T-cell (primary cell): ENCODE data around the gene COBL. TPM values are rescaled to one million over a fixed set of nuclear protein-coding genes. Genes with fewer than 3 reads are reported as not detected.

Experiments used
- ATAC-seq, 4 experiments: fragments of 200-7000 bp in 3 of 4; fragments of 150-1000 bp in 1 of 4; cut with Tn5 transposase; replicated peaks in 1 of 4; 1 replicate in 3 of 4; 2 replicates in 1 of 4; pipeline ENCODE4 v1.10.0; 2021; ENCODE audit warnings: moderate library complexity in 3 of 4, mild to moderate bottlenecking in 2 of 4, moderate number of reproducible peaks in 1 of 4
- CTCF ChIA-PET, 2 donors: fragments of 300-600 bp; sonication (Branson Sonifier 250); formaldehyde crosslinking; loops; one replicate each; lab custom pipeline; 2022; ENCODE audit warnings: antibody characterized with exemption in 2 of 2; lab: Charles Lee
- POLR2A ChIA-PET, 2 donors: fragments of 300-600 bp; sonication (Branson Sonifier 250); formaldehyde crosslinking; loops; one replicate each; lab custom pipeline; 2022; ENCODE audit warnings: antibody characterized with exemption in 2 of 2; lab: Charles Lee
- DNase-seq, 35 experiments: peaks; one replicate each; pipeline versions ENCODE4 v3.0.0 to v3.0.0-alpha.2; 2013 to 2023
- H3K27ac ChIP-seq: one replicate; pipeline ENCODE4 v1.5.1; 2013; ENCODE audit warnings: low read length
- H3K27me3 ChIP-seq, 2 experiments: replicated peaks in 1 of 2; 1 replicate in 1 of 2; 2 replicates in 1 of 2; pipeline versions ENCODE4 v1.6.1 to v1.7.0; 2013; ENCODE audit warnings: low read length in 1 of 2, mixed read lengths in 1 of 2; ENCODE audit not compliant: control insufficient read depth in 2 of 2, insufficient read depth in 2 of 2; ENCODE audit errors: extremely low read depth in 1 of 2
- H3K36me3 ChIP-seq, 2 donors: 1 replicate in 1 of 2; 2 replicates in 1 of 2; pipeline versions ENCODE4 v1.6.1 to v1.7.0; 2013; ENCODE audit warnings: low read length in 1 of 2; ENCODE audit not compliant: control insufficient read depth in 2 of 2, insufficient read depth in 1 of 2; ENCODE audit errors: extremely low read depth in 1 of 2
- H3K4me1 ChIP-seq, 2 experiments: 1 replicate in 1 of 2; 2 replicates in 1 of 2; pipeline versions ENCODE4 v1.6.1 to v1.7.0; 2013; ENCODE audit warnings: low read length in 2 of 2, mixed read lengths in 1 of 2; ENCODE audit not compliant: insufficient read depth in 2 of 2, control insufficient read depth in 1 of 2; ENCODE audit errors: extremely low read depth in 1 of 2
- H3K4me3 ChIP-seq, 2 donors: 1 replicate in 1 of 2; 2 replicates in 1 of 2; pipeline versions ENCODE4 v1.5.1 to v1.7.0; 2013; ENCODE audit warnings: mild to moderate bottlenecking in 2 of 2, low read length in 1 of 2, moderate library complexity in 1 of 2; ENCODE audit not compliant: control insufficient read depth in 1 of 2; ENCODE audit errors: extremely low read depth in 1 of 2
- H3K9me3 ChIP-seq: 2 replicates; pipeline ENCODE4 v1.7.0; 2013
- H3K27ac Mint-ChIP-seq, 2 donors: one replicate each; pipeline ENCODE4 v1.8.0; 2020 to 2021; ENCODE audit warnings: mild to moderate bottlenecking in 2 of 2, mixed read lengths in 2 of 2
- H3K27me3 Mint-ChIP-seq, 2 donors: one replicate each; pipeline ENCODE4 v1.8.0; 2021 to 2022; ENCODE audit warnings: mixed read lengths in 2 of 2
- H3K36me3 Mint-ChIP-seq: one replicate; pipeline ENCODE4 v1.8.0; 2021; ENCODE audit warnings: mixed read lengths
- H3K4me1 Mint-ChIP-seq, 3 donors: one replicate each; pipeline ENCODE4 v1.8.0; 2020 to 2022; ENCODE audit warnings: mixed read lengths in 3 of 3, mild to moderate bottlenecking in 1 of 3
- H3K4me3 Mint-ChIP-seq, 3 donors: one replicate each; pipeline ENCODE4 v1.8.0; 2020 to 2022; ENCODE audit warnings: mild to moderate bottlenecking in 3 of 3, mixed read lengths in 3 of 3, moderate library complexity in 3 of 3
- H3K9me3 Mint-ChIP-seq, 3 donors: one replicate each; pipeline ENCODE4 v1.8.0; 2020 to 2022; ENCODE audit warnings: mixed read lengths in 3 of 3
- WGBS: methylation state at CpG from one replicate; pipeline ENCODE4 v1.1.5; 2013; ENCODE audit warnings: missing lambda C conversion rate; ENCODE audit not compliant: insufficient coverage; 5-methylcytosine and 5-hydroxymethylcytosine counted together
- total RNA-seq, 35 experiments: library from RNA in 6 of 35; stranded (reverse) in 6 of 35; fragments of 120-200 nt in 1 of 35; gene quantifications; one replicate each; pipeline versions ENCODE4 v1.2.1 to v1.2.4 and lab custom pipeline; 2013 to 2026

COBL gene
- total RNA-seq, 5 donors from 2014 or later (not counting 1 experiment from before 2014, with no cell fraction given): 0.07 to 0.26 (median 0.17) TPM; not detected in 1

DNA sequence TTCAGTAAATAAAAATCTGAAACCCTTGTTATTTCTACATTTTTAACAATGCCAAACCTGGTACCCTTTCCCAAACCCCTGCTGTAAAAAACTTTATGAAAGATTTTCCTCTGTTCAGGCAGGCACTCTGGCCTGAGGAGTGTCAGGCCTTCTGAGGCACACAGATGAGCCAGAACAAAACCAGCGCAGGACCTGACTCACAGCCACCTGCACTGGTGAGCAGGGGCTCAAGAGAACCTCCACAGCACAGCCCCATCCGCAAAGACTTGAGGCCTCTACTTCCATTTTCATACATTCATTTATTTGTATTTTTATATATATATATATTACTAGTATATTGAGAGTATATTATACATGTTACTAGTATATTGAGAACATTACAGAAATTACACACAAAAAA lies 49.4 kb downstream of the COBL start:
- Mint-ChIP-seq H3K4me3 (no peak overlapping the region), H3K9me3 (no peaks in the 10 kb centered on the region), H3K4me1 (no peaks in the 10 kb centered on the region), H3K27ac (no peak overlapping the region), H3K27me3 (peaks cover 0 to 2% of the 10 kb centered on the region in 2 donors), H3K36me3 (no peaks in the 10 kb centered on the region)
- H3K36me3 ChIP-seq: no peaks in the 10 kb centered on the region
- no peaks in the 10 kb centered on the region for H3K27me3 ChIP-seq
- no peak overlapping the region for H3K4me3 ChIP-seq
- no peaks in the 10 kb centered on the region for H3K4me1 ChIP-seq
- WGBS: 100% methylated on average over 1 of the region's 2 CpGs
- ChIA-PET POLR2A (no interaction called here), CTCF (no interaction called here)
- no peak for ATAC-seq
- no peak for DNase-seq
- H3K27ac ChIP-seq: no peak overlapping the region
- H3K9me3 ChIP-seq: no peaks in the 10 kb centered on the region

DNA sequence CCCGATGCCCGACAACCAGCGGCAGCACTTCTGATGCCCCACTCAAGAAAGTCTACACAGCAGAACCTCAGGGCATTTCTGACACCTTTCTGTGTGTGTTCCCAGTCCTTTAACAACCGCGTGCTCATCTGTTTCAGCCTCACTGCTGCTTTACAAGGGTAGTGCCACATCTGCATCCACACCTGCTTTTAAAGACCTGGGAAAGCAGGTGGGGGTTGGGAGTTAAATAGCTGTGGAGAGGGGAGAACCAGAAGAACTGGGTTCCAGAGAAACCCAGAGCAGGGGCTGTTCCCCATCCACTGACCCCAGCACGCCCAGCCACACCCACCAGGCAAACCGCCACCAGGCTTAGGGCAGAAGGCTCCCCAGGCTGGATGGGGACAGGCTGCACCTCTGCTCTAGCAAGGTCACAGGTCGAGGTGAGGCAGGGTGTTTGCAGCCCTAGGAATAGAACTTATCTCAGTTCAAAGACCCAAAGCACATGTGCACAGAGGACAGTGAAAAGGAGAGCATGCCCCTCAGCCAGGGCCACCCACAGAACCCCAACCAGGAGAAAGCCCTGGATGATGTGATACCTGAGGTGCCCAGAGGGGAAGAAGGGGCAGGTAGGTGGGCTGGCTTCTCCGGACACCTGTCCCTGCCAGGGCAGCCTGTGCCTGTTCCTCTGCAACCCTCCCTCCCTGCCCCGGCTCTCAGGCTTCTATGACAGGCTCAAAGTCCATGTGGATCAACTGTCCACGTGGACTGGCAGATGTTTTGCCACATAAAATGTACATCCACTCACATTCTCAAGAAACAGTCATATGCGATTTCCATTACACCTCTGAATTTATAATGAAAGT lies 51.3 kb downstream of the COBL start:
- Mint-ChIP-seq H3K27ac (no peak overlapping the region), H3K4me3 (no peak overlapping the region), H3K4me1 (no peaks in the 10 kb centered on the region), H3K36me3 (no peaks in the 10 kb centered on the region), H3K9me3 (no peaks in the 10 kb centered on the region), H3K27me3 (peaks cover 2 to 8% of the 10 kb centered on the region in 2 donors)
- no peaks in the 10 kb centered on the region for H3K36me3 ChIP-seq
- CTCF ChIA-PET: no interaction called here
- ATAC-seq (no peak), DNase-seq (no peak)
- H3K9me3 ChIP-seq: no peaks in the 10 kb centered on the region
- H3K27me3 ChIP-seq: no peaks in the 10 kb centered on the region
- no peaks in the 10 kb centered on the region for H3K4me1 ChIP-seq
- WGBS: 89% methylated on average over 11 of the region's 12 CpGs
- H3K4me3 ChIP-seq: no peak overlapping the region
- H3K27ac ChIP-seq: no peak overlapping the region
- POLR2A ChIA-PET: no interaction called here

DNA sequence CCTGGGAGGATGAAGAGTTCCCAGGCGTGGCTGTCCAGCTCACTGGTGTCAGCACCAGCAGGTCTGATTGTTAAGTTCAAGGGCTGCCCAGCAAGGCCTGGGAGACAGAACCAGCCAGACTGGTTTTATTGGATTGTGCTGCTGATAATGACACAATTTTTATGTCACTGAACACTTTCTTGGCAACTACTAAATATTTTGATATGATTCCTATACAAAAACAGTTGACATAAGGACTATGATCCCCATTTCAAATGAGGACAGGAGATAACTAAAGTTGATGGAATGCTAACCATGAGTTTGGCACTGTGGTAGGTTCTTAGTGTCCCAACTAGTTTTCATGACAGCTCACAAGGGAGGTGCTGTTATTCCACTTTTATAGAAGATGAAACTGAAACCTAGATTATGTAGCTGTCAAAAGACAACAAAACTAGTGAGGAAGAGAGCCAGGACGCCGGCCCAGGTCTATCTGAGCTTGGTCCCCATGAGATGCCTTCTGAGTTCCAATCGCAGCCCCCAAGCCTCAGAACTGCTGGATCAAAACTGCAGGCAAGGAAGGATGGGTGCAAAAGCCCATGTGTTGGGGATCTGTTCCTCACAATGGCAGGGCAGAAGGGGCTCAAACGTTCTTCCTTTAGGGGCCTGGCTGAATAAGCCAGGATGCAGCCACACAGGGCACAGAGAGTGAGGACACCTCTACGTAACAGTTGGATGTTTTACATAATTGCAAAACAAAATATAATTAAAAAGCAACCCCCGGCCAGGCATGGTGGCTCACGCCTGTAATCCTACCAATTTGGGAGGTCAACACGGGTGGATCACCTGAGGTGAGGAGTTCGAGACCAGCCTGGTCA lies 52.8 kb downstream of the COBL start:
- Mint-ChIP-seq H3K9me3 (no peaks in the 10 kb centered on the region), H3K4me3 (no peak overlapping the region), H3K4me1 (no peaks in the 10 kb centered on the region), H3K27ac (no peak overlapping the region), H3K27me3 (peaks cover 3 to 11% of the 10 kb centered on the region in 2 donors), H3K36me3 (no peaks in the 10 kb centered on the region)
- no peak for DNase-seq
- no peaks in the 10 kb centered on the region for H3K4me1 ChIP-seq
- no peak overlapping the region for H3K27ac ChIP-seq
- no peaks in the 10 kb centered on the region for H3K36me3 ChIP-seq
- CTCF ChIA-PET: no interaction called here
- H3K27me3 ChIP-seq: no peaks in the 10 kb centered on the region
- ATAC-seq: no peak
- POLR2A ChIA-PET: no interaction called here
- H3K9me3 ChIP-seq: no peaks in the 10 kb centered on the region
- no peak overlapping the region for H3K4me3 ChIP-seq
- 86% methylated on average over 7 of the region's 10 CpGs for WGBS

DNA sequence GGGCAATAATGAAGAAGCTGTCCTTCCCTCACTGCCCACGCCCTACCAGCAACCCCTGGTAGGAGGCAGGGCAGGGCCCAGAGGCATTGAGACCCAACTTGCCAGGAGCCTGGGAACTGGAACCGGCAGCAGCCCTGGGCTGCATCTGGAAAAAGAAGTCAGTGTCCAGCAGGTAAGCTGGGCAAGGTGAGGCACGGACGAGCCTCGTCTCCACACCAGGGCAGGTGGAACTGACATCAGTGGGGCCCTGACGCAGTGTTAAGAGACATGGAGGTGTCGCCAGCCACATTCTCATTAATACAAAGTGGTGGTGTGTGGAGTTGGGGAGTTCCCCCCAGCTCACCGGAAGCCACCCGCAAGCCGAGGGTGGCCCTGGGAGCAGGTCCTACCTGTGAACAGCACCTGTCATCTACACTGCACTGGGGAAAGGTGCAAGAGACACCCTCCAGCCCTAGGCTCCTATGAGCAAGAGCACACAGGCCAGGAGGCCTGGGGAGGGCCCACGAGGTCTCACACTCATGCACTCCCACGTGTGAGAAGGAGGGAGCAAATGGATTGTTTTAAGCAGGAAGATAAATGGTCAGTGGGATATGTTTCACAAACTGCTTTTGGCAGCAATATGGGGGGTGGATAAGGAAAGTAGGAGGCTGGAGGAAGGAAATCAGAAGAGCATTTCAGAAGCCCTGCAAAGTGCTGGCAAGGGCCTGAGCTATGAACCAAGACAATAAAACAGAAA lies 53.6 kb downstream of the COBL start:
- Histone ChIP-seq H3K36me3 (no peaks in the 10 kb centered on the region), H3K27me3 (no peaks in the 10 kb centered on the region), H3K27ac (no peak overlapping the region), H3K9me3 (no peaks in the 10 kb centered on the region), H3K4me3 (no peak overlapping the region), H3K4me1 (no peaks in the 10 kb centered on the region)
- POLR2A ChIA-PET: no interaction called here
- H3K4me1 Mint-ChIP-seq: no peaks in the 10 kb centered on the region
- no peak overlapping the region for H3K4me3 Mint-ChIP-seq
- peaks cover 3 to 11% of the 10 kb centered on the region in 2 donors for H3K27me3 Mint-ChIP-seq
- no peaks in the 10 kb centered on the region for H3K36me3 Mint-ChIP-seq
- WGBS: 85% methylated on average over 4 of the region's 12 CpGs
- ATAC-seq: no peak
- DNase-seq: no peak
- CTCF ChIA-PET: interaction anchor here in 1 of 2 donors (0.6 kb wide), 1 partner anchor 10 kb away, joined by 4 read pairs; no protein-coding TSS in a partner anchor
- H3K9me3 Mint-ChIP-seq: no peaks in the 10 kb centered on the region
- H3K27ac Mint-ChIP-seq: no peak overlapping the region

DNA sequence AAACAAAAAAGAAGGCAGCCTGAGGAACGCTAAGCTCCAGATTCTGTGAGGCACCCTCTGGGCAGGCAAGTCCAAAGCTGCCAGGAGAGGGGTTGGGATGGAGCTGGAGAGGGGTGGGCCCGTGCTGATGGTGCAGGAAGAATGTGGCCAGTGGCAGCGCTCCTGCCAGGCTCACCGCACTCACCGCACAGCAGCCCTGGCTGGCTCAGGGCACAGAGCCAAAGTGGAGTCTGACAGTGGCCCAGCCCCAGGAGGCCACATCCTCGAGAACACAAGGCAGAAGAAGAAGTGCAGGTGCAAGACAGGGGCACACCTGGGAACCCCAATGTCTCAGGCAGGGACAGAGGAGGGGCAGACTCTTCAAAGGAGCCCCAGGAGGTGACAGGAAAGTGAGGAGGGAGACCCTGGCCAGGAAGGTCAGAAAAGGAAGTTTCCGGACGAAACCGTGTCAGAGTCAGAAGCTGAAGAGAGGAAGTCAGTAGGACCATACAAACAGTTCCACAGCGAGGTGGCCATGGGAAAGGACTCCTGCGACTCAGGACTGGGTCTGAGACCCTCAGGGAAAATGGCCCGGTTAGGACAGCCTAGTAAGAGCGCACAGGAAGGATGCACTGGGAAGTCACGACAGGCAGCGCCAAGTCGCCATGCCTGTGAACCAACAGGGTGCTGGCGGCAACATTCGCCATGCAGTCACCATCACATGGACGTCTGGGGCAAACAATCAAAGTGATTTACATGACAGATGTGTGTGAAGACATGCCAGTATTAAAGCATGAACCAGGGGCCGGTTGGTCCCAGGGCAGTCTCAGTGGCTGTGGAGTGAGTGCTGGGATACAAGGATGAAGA lies 54.4 kb downstream of the COBL start:
- H3K27me3 Mint-ChIP-seq: peaks cover 5 to 11% of the 10 kb centered on the region in 2 donors
- Histone ChIP-seq H3K36me3 (no peaks in the 10 kb centered on the region), H3K4me3 (no peak overlapping the region), H3K27ac (no peak overlapping the region), H3K4me1 (no peaks in the 10 kb centered on the region), H3K9me3 (no peaks in the 10 kb centered on the region), H3K27me3 (no peaks in the 10 kb centered on the region)
- ATAC-seq (no peak), DNase-seq (no peak)
- no peak overlapping the region for H3K27ac Mint-ChIP-seq
- ChIA-PET POLR2A (no interaction called here), CTCF (no interaction called here)
- no peaks in the 10 kb centered on the region for H3K9me3 Mint-ChIP-seq
- H3K36me3 Mint-ChIP-seq: no peaks in the 10 kb centered on the region
- no peaks in the 10 kb centered on the region for H3K4me1 Mint-ChIP-seq
- 63% methylated on average over 17 of the region's 20 CpGs for WGBS
- H3K4me3 Mint-ChIP-seq: no peak overlapping the region
